Forelimb muscle (tissue), 1 donor: Measurements from ENCODE around the gene CCDC116. TPM values are rescaled to one million over a fixed set of nuclear protein-coding genes. Genes with fewer than 3 reads are reported as not detected.
"Not testable (repeated sequence)": the region's sequence is repeated elsewhere in the genome, so short reads cannot be mapped to it uniquely, and the experiment has no call there.

Experiments
- DNase-seq: peaks from one replicate; pipeline ENCODE4 v3.0.0-alpha.2; 2013; ENCODE audit warnings: low read depth
- polyA plus RNA-seq: library from polyadenylated mRNA; unstranded; fragments of 120-200 nt; gene quantifications from one replicate; pipeline ENCODE4 v1.2.1, GENCODE V29; 2013; ENCODE audit not compliant: insufficient read length

Gene CCDC116, protein sequence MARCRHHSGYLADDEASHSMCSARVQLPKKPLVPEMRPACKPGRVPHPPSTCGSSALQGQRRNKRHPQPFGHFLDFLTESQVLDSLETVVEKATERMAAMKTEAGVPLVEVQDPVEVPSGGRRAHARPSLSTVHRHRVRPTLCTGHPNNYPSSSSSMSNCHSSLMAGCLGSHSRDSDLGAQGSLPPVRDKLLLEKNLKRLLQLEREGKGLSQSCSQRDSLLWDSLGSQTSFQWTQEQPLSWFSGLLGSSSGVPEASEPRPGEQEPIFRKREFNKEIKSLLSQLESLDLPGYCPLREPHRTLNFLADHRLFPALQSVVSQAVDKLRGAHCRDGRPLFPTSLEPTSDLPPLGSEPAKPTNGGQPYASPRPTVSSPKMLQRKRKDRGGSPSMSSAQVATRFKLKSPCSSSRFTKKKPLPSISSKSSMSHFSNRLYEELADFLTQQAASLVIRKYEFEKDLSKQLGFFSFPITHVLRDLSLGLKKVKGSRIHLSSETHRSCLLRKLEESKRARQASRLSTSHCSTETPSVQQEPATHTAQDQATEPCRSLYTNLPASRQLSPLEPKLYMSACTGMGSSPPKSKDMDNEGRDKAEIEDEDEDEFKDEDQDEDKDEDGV
- 0.51 TPM for polyA plus RNA-seq

DNA sequence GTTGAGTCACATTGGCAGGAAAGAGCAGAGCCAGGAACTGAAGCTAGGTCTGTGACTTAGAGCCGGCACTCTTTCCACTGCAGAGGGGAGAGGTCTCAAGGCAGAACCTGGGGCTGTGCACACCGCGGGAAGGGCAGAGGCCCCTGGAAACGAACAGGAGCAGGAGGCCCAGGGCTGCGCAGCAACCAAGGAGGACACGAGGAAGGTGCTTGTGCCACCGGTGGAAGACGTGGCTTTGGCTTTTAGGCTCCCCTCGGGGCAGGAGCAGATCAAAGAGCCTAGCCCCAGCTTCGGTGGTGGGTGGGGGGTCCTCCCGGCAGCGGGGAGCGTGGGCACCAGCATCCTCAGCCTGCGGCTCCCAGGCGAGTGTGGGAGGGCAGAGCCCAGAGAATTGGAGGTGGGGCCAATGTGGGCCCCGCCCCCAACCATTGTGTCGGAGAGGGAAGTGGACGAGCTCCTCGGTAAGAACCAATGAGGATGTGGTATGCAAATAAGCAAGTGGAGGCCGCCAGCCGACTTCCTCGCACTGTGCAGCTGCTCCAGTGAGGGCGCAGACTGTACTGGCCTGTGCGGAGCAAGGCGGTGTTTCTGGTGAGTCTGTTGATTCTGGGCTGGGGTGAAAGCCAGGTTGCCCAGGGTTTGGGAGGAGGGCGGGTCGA lies at the start of gene CCDC116:
TSS of gene CCDC116 (plus strand) at position 524 of the 659 bp plus-strand sequence. CDS start 422 bp downstream, outside the sequence.
- no peak for DNase-seq

DNA sequence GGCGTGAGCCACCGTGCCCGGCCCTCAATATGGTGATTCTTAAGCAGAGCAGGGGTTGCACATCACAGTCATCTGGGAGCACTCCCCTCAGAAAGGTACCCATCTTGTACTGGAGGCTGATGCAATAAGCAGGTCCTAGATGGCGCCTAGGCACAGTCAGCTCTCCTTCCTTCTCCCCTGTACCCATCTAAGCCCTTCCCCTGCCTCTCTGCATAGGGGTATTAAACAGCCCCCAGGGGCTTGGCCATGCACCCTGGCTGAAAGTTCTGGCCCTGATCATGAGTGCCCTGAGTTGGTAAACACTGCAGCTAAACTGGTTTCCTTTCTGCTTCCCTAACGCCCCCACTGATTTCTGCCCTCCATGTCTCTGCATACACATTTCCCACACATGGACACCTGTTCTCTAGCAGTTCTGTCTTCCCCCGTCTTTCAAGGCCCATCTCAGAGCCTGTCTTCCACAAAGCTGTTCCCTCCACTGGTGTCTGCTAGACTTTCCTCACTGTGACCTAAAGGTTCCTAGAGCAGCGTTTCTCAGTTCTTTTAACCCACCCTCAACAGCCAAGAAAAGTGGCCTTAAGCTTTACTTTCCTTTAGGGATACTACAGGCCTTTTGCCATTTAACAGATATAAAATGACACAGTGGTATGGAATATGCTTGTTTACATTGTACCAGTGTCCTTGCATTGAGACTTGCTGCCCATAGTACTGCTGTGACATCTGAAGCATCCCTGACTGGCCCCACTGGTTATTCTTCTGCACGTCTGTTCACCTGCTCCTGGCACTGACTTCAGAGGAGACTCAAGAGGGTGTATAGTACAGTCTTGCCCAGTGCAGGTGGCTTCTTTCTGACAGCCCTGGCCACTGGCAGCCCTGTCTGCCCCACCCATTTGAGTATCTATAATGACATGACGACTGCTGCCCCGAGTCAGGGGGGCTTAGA lies 49.5 kb upstream of the CCDC116 start:
- DNase-seq = no peak

DNA sequence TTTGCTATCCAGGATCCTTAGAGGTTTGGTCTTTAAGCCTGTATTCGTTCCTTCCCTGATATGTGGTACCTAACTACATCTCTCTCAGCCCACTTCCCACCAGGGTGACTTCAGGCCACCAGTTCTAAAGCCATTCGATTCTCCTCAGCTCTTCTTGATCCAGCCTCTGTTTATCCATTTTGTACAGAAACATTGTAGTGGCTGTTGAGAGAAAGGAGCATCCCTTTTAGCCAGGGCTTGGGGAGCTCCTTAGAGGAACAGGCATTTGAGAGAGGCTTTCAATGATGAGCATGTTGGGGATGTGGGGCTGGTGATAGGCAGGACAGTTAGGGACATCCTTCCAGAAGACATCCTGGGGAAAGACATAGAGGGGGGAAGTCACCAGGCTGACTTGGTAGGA lies 47.2 kb upstream of the CCDC116 start:
- DNase-seq = no peak

DNA sequence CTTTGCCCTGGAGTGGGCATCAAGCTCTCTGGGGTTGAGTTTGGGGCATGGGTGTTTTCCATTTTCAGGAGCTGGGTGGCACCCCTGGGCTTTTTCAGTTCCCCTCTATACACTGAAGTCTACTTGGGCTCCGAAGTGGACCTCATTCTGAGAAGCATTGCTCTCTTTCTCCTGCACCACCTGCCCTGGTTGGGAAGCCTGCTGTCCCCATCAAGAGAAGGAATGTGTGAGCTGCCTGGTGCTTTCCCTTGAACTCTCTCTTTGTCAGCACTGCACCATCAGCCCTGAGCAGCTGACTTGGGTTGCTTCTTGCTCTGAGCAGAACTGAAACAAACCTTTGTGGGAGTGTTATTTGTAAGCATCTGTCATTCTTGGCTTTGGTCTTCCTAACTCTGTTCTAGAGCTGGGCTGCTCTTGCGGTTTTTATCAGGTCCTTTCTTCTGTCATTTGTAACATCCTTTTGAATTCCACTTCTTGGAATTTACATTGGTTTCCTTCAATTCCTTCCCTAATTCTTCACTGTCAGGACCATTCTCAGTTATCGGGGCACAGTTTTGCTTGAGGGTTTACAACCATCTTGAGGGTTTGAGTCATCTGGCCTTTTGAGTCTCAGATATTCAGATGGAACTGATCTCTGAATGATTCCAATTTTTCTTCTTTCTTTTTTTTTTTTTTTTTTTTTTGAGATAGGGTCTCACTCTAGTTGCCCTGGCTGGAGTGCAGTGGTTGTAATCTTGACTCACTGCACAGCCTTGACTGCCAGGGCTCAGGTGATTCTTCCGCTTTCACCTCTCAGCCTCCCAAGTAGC lies 44.6 kb upstream of the CCDC116 start:
- DNase-seq = no peak

DNA sequence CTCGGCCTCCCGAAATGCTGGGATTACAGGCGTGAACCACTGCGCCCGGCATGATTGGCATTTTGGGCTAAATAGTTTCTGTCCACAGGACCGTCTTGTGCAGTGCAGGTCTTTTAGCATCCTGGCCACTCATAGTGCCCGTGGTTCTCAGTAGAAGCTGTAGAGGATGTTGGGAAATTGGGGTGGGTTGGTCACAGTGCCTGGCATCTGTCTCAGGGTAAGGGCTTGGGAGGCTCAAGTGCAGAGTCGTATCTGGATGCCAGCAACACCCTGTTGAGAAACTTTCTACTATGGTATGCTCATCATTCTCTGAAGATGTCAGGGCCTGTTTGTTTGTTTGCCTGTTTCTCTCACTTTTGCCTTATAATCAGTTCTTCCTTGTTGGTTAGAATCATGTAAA lies 43.2 kb upstream of the CCDC116 start:
- DNase-seq = no peak

DNA sequence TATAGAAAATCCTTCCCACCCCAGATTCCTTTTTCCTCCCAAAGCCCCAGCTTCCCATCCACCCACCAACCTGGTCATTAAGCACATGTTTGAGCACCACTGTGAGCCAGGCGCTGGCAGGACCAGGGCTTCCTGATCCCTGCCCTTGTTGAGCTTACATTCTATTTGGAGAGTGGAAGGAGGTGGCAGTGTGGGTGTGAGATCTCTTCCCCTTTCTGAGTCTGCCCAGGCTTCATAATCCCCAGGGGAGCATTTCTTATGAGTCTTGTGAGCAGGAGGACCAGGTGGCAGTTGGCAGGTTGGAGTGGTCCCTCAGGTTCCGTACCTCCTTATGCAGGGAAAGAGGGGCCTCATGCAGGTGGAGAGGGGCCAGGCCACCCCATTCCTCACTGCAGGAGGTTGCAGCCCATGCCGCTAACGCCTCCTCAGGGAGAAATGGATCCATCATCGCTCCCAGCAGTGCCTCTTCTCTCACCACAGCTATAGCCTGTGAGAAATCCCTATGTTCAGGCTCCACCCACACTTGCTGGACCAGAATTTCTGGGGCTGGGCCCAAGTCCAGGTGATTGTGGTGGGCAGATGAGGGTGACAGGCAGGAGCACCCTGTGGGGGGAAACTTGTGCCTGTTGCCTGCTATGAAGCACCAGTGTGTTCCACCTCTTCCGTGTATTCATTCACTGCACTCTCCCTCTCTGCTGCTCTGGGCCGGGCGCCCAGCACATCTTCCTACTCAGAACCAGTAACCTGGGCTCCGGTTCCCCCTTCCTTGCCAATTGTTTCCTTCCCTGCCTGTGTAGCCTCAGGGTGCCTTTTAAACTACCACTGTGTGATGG lies 41.5 kb upstream of the CCDC116 start:
- DNase-seq = no peak

DNA sequence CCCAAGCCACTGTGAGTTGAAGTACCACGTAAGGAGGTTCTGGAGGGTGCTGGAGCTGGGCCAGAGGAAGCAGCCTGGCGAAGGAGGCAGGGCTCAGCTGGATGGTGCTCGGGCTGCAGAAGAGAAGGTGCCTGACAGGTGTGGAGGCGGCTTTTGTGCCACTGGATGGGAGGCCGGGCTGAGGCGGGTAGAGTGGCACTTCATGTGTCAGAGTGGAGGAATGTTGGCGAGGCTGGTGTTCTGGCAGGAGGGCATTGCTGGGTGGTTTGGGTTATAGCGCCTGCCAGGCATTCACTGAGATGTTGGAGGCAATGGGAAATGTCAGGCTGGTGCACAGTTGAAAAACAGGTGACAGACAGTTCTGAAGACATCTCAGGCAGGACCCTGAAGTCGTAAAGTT lies 40.9 kb upstream of the CCDC116 start:
- DNase-seq = no peak

DNA sequence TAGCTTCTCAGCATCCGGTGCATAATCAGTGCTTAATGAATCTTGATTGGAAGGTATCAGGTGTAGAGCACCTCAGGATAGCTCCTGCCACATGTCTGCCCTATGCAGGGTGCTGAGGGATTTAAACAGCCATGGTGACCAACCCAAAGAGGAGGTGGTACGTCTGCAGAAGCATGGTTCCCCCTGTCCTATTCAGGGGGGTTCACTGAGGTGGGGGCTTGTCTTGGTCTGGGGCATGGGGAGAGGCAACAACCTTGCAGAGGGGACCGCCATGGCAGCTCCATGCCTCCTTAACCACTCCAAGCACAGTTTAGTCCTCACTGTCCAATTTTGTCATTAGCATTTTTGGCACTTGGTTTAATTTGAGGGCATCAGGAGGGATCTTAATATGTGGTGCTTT lies 40.1 kb upstream of the CCDC116 start:
- DNase-seq = no peak

DNA sequence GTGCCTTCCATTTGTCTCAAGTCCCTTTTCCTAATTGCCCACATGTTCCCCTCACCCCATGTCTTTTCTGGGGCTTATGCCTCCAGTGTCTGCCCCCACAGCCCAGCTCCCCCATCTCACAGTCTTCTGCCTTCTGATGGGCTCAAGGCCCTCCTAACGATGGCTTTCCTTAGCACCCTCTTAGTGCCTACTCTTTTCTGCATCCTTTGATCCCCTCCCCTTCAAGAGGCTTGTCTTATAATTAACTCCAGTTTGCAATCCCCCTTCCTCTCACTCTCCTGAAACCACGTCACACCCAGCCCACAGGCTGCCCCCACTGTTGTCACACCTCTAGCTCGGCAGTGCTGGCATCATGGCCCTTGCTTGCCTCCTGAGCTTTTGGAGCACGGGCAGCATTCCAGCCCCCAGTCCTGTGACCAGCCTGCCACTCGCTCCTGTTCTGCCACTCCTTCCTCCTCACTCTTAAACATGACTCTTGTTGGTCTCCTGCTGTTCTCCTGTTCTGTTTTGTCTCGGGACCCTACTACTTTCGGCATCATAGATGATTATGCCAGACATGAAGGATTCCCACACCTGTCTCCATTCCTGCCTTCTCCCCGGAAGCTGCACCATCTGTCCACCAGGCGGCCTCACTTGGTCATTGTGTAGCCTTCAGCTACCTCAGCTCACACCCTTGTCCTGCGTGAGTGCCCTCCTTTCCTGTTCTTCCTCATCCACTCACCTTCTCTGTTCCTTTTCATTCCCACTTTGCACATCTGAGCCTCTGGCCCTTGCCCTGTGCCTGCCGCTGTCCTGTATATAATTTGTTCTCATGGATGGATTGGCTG lies 38.9 kb upstream of the CCDC116 start:
- no peak for DNase-seq

DNA sequence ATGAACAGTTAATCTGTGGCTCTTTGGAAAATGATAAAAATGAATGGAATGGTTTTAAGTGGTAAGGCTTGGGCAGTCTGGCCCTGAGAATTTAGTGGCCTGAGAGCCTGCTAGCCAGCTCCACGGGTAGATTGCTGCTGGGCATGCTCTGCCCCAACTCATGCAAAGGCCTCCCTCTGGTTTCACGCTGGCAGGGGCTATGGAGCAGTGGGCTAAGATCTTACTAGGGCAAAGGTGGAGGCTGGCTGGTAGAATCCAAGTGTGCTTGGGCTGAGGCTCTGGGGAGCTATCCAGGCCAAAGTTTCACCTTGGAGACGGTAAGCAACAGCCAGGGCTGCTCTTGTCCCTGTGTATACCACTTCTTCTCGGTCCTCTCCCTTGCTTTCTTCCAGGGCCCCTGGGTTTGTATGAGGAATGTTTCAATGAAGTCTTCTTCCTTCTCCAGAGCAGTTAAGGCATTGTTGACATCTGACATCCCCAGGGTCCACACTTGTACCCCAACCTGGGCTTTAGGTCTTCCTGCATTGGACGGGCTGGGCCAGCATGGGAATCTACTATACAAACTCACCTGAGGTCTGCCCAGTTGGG lies 37.6 kb upstream of the CCDC116 start:
- DNase-seq = no peak

DNA sequence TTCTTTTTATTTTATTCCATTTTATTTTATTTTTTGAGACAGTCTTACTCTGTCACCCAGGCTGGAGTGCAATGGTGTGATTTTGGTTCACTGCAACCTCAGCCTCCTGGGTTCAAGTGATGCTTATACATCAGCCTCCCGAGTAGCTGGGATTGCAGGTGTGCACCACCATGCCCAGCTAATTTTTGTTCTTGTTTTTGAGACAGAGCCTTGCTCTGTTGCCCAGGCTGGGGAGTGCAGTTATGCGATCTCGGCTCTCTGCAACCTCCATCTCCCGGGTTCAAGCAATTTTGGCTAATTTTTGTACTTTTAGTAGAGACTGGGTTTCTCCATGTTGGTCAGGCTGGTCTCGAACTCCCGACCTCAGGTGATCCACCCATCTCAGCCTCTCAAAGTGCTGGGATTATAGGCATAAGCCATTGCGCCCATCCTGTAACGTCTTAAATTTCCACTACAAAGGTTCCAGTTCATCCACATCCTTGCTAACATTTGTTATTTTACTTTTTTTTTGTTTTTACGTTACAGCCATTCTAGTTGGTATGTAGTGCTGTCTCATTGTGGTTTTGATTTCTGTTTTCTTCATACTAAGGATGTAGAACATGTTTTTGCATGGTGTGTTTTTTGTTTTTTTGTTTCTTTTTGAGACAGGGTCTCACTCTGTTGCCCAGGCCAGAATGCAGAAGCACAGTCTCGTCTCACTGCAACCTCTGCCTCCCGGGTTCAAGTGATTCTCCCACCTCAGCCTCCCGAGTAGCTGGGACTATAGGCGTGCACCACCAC lies 36.0 kb upstream of the CCDC116 start:
- DNase-seq = not testable (repeated sequence)

DNA sequence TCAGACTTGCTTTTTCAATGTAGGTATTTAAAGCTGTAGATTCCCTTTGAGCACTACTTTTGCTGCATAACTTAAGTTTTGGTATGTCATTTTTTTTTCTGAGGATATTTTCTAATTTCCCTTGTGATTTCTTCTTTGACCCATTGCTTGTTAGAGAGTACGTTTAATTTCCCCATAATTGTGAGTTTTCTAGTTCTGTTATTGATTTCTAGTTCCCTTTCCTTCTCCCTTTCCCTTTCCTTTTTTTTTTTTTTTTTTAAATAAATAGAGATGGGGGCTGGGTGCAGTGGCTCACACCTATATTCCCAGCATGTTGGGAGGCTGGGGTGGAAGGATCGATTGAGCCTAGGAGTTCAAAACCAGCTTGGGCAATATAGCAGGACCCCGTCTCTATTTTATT lies 34.3 kb upstream of the CCDC116 start:
- no peak for DNase-seq

DNA sequence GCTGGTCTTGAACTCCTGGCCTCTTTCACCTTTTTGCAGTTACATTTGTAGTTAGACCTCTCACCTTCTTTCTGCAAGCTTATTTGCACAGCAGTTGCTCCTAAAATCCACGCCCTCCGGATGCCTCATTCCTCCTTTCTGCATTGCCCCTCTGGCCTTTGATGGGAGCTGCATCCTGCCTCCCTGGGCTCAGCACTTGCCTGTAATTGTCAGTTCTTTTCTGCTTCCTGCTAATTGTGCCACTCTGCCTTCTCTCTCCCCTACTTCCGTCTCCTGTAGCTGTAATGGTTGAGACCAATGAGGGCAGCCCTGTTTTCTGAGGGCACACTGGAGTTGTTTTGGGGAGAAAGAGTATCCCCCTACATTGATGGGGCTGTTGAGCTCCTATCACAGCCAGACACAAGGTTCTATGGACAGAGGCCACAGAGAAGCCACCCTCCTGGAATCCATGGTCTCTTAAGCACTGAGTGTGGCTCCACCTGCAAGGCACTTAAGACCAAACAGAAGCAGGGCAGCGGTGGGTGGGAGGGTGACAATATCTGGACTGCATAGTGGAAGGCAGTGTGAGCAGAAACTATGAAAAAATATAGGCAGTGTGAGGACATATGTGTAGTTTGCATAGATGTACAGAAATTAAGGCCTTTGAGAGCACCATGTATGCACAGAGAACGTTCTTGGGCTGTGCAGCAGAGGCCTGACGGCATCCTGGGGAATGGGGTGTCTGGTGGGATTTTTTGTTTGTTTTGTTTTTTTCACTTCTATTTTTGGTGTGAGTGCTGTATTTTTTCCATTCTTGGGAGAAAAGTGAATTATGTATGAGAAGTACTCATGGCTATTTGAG lies 33.3 kb upstream of the CCDC116 start:
- no peak for DNase-seq

DNA sequence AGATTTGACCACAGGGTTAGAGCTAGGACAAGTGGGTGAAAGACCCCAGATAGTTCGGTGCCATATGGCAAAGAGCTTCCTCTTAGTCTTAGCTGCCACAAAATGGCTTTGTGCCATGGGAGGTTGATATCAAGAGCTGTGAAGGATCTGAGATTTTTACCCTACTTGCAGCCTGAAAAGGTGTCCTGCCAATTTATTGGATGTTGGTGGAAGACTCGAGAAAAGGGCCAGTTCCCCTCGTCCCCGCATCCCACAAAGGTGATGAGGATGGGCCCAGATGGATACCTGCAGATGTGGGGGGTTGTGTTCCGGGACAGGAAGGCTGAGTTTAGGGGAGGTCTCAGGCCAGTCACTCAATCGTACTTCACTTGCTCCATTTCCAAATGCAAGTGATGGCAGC lies 30.0 kb upstream of the CCDC116 start:
- DNase-seq = no peak

DNA sequence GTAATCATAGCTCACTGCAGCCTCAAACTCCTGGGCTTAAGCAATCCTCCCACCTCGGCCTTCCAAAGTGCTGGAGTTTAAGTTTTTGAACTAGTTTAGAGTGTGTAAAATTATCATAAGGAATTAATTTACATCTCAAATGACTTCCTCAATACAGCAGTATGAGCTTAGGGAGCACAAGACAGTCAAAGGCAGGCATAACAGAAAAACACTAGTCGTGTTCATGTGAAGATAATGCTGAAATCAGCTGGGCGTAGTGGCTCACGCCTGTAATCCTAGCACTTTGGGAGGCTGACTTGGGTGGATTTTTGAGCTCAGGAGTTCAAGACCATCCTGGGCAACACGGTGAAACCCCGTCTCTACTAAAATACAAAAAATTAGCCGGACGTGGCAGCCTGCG lies 28.6 kb upstream of the CCDC116 start:
- DNase-seq = no peak

DNA sequence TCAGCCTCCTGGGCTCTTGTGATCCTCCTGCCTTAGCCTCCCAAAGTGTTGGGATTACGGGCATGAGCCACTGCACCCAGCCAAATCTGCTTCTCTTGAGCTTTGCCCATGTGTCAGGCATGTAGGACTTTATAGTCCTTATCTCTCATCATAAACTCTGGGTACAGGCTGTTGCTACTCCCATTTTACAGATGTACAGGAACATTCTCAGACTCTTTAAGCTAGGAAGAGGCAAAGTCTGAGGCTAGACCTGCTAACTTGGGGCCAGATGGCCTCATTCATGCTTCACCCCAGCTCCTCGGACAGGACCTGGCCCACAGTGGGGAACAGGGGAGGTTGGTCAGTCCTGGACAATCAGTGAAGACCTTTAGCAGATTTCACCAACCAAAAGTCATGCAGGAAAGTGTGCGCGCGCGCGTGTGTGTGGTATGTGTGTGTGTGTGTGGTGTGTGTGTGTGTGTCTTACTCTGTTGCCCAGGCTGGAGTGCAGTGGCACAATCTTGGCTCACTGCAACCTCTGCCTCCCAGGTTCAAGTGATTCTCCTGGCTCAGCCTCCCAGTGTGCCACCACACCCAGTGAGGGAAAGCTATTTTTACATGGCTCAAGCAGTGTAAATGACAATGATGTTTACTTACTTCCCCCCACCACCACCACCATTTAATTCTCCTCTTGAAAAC lies 26.5 kb upstream of the CCDC116 start:
- DNase-seq = no peak
